H9 (cell line): ENCODE data around the gene ANAPC16. TPM values are rescaled to one million over a fixed set of nuclear protein-coding genes. Genes with fewer than 3 reads are reported as not detected.

Experiments used
- DNase-seq: peaks from one replicate; pipeline ENCODE4 v3.0.0-alpha.2; 2017
- H2AFZ ChIP-seq: one replicate; pipeline ENCODE4 v1.6.1; 2013; ENCODE audit warnings: mild to moderate bottlenecking, low read length, control low read depth, moderate library complexity
- H2AK5ac ChIP-seq: 2 replicates; pipeline ENCODE4 v1.6.1; 2013; ENCODE audit warnings: low read length, control low read depth, mixed read lengths; ENCODE audit not compliant: insufficient read length
- H2BK120ac ChIP-seq: one replicate; pipeline ENCODE4 v1.6.1; 2013; ENCODE audit warnings: low read depth, mild to moderate bottlenecking, low read length, control low read depth, inconsistent platforms; ENCODE audit not compliant: poor library complexity, severe bottlenecking
- H2BK12ac ChIP-seq: 2 replicates; pipeline ENCODE4 v1.6.1; 2013; ENCODE audit warnings: low read length, control low read depth, mixed read lengths, low read depth; ENCODE audit not compliant: insufficient read length
- H2BK15ac ChIP-seq: 2 replicates; pipeline ENCODE4 v1.6.1; 2013; ENCODE audit warnings: low read depth, low read length, control low read depth
- H2BK20ac ChIP-seq: one replicate; pipeline ENCODE4 v1.6.1; 2013; ENCODE audit warnings: low read depth, mild to moderate bottlenecking, low read length, control low read depth, inconsistent platforms; ENCODE audit not compliant: poor library complexity, severe bottlenecking
- H2BK5ac ChIP-seq: 2 replicates; pipeline ENCODE4 v1.6.1; 2013; ENCODE audit warnings: low read length, control low read depth, mixed read lengths; ENCODE audit not compliant: insufficient read length
- H3K14ac ChIP-seq: 2 replicates; pipeline ENCODE4 v1.6.1; 2013; ENCODE audit warnings: low read length, control low read depth; ENCODE audit not compliant: insufficient read depth
- H3K18ac ChIP-seq: 2 replicates; pipeline ENCODE4 v1.6.1; 2013; ENCODE audit warnings: low read depth, mild to moderate bottlenecking, mixed read lengths, low read length, control low read depth; ENCODE audit not compliant: insufficient read length
- H3K23ac ChIP-seq: 2 replicates; pipeline ENCODE4 v1.6.1; 2013; ENCODE audit warnings: low read length, control low read depth, mixed read lengths, low read depth; ENCODE audit not compliant: insufficient read length
- H3K23me2 ChIP-seq: 2 replicates; pipeline ENCODE4 v1.6.1; 2013; ENCODE audit warnings: low read depth, mild to moderate bottlenecking, mixed read lengths, low read length, control low read depth; ENCODE audit not compliant: insufficient read length, poor library complexity, severe bottlenecking
- H3K27ac ChIP-seq: 2 replicates; pipeline ENCODE4 v1.5.1; 2013; ENCODE audit warnings: low read length, control low read depth, mixed read lengths, low read depth; ENCODE audit not compliant: insufficient read length
- H3K27me3 ChIP-seq: 2 replicates; pipeline ENCODE4 v1.6.1; 2013; ENCODE audit warnings: low read length, control low read depth, inconsistent platforms; ENCODE audit not compliant: insufficient read depth
- H3K4ac ChIP-seq: 2 replicates; pipeline ENCODE4 v1.6.1; 2013; ENCODE audit warnings: low read depth, mild to moderate bottlenecking, control low read depth, inconsistent platforms, low read length, moderate library complexity
- H3K4me1 ChIP-seq: 2 replicates; pipeline ENCODE4 v1.6.1; 2013; ENCODE audit warnings: low read length, control low read depth, inconsistent platforms; ENCODE audit not compliant: insufficient read depth
- H3K4me2 ChIP-seq: 2 replicates; pipeline ENCODE4 v1.6.1; 2013; ENCODE audit warnings: low read length, control low read depth, mixed read lengths; ENCODE audit not compliant: insufficient read length, insufficient read depth
- H3K56ac ChIP-seq: 2 replicates; pipeline ENCODE4 v1.6.1; 2013; ENCODE audit warnings: low read depth, mild to moderate bottlenecking, mixed read lengths, low read length, control low read depth; ENCODE audit not compliant: insufficient read length
- H3K79me1 ChIP-seq: 2 replicates; pipeline ENCODE4 v1.6.1; 2013; ENCODE audit warnings: low read depth, mild to moderate bottlenecking, moderate library complexity, low read length, control low read depth, inconsistent platforms; ENCODE audit not compliant: insufficient read depth, poor library complexity, severe bottlenecking
- H3K79me2 ChIP-seq: 2 replicates; pipeline ENCODE4 v1.6.1; 2013; ENCODE audit warnings: low read length, control low read depth, inconsistent platforms; ENCODE audit not compliant: insufficient read depth
- H3K9ac ChIP-seq: 2 replicates; pipeline ENCODE4 v1.6.1; 2013; ENCODE audit warnings: low read length, control low read depth, mixed read lengths; ENCODE audit not compliant: insufficient read length; ENCODE audit errors: extremely low read depth
- H3K9me3 ChIP-seq: one replicate; pipeline ENCODE4 v1.6.1; 2013; ENCODE audit warnings: low read depth, low read length, inconsistent platforms; ENCODE audit not compliant: control insufficient read depth
- H3T11ph ChIP-seq: one replicate; pipeline ENCODE4 v1.6.1; 2013; ENCODE audit warnings: mild to moderate bottlenecking, low read length, control low read depth, inconsistent platforms
- H4K20me1 ChIP-seq: one replicate; pipeline ENCODE4 v1.6.1; 2013; ENCODE audit not compliant: control insufficient read depth, insufficient read length, insufficient read depth
- H4K5ac ChIP-seq: 2 replicates; pipeline ENCODE4 v1.6.1; 2013; ENCODE audit warnings: low read depth, mild to moderate bottlenecking, mixed read lengths, low read length, control low read depth; ENCODE audit not compliant: insufficient read length
- H4K8ac ChIP-seq: replicated peaks from 2 replicates; pipeline ENCODE4 v1.6.1; 2013; ENCODE audit warnings: low read length, control low read depth, mixed read lengths, low read depth; ENCODE audit not compliant: insufficient read length
- H4K91ac ChIP-seq: 2 replicates; pipeline ENCODE4 v1.6.1; 2013; ENCODE audit warnings: low read depth, mild to moderate bottlenecking, moderate library complexity, mixed read lengths, low read length, control low read depth; ENCODE audit not compliant: insufficient read length
- H3K27ac Mint-ChIP-seq, 3 experiments: 2 replicates in 2 of 3; 3 replicates in 1 of 3; pipeline ENCODE4 v1.8.0; 2020 to 2021; ENCODE audit warnings: mixed read lengths in 3 of 3, mild to moderate bottlenecking in 1 of 3, moderate library complexity in 1 of 3
- H3K27me3 Mint-ChIP-seq: 2 replicates; pipeline ENCODE4 v1.8.0; 2021; ENCODE audit warnings: low read depth, mild to moderate bottlenecking, moderate library complexity, mixed read lengths
- H3K36me3 Mint-ChIP-seq, 3 experiments: 2 replicates in 2 of 3; 3 replicates in 1 of 3; pipeline ENCODE4 v1.8.0; 2020 to 2021; ENCODE audit warnings: low read depth in 3 of 3, mixed read lengths in 3 of 3; ENCODE audit not compliant: insufficient read depth in 1 of 3
- H3K4me1 Mint-ChIP-seq, 2 experiments: 2 replicates each; pipeline ENCODE4 v1.8.0; 2020; ENCODE audit warnings: mixed read lengths in 2 of 2
- H3K4me3 Mint-ChIP-seq, 2 experiments: 2 replicates in 1 of 2; 3 replicates in 1 of 2; pipeline ENCODE4 v1.8.0; 2020 to 2021; ENCODE audit warnings: mild to moderate bottlenecking in 2 of 2, mixed read lengths in 2 of 2, moderate library complexity in 1 of 2
- H3K9me3 Mint-ChIP-seq, 2 experiments: 2 replicates in 1 of 2; 3 replicates in 1 of 2; pipeline ENCODE4 v1.8.0; 2020; ENCODE audit warnings: mild to moderate bottlenecking in 2 of 2, mixed read lengths in 2 of 2, moderate library complexity in 1 of 2
- CTCF ChIP-seq: fragments of 200-600 bp; sonication (generic); conservative IDR thresholded peaks from 3 replicates; pipeline ENCODE4 v1.8.0; 2021; ENCODE audit warnings: antibody characterized with exemption, mild to moderate bottlenecking
- WGBS: extraction: QIAGEN DNeasy Blood & Tissue Kit; methylation state at CpG from one replicate; pipeline ENCODE4 v1.1.7; 2013; ENCODE audit warnings: missing lambda C conversion rate, low lambda C conversion rate, mixed read lengths; ENCODE audit not compliant: insufficient read length; ENCODE audit errors: extremely low coverage; 5-methylcytosine and 5-hydroxymethylcytosine counted together
- total RNA-seq: library from RNA; stranded (reverse); gene quantifications from 2 replicates; pipeline ENCODE4 v1.2.1, GENCODE V29; 2021

The ANAPC16 gene
- total RNA-seq, 1 experiment from 2014 or later, result 66.6 TPM

GRCh38 chr10:72277340-72277995 lies 61.7 kb downstream of the ANAPC16 start:
- no peak for TF ChIP-seq CTCF
- no peak overlapping the region for H3T11ph ChIP-seq
- no peak overlapping the region for H3K4ac ChIP-seq
- H2BK12ac ChIP-seq, result no peak overlapping the region
- H3K4me1 Mint-ChIP-seq, result peaks cover 29 to 30% of the 10 kb centered on the region in 2 experiments
- H4K8ac ChIP-seq, result no peak overlapping the region
- no peaks in the 10 kb centered on the region for H3K27me3 ChIP-seq
- no peak overlapping the region for H3K4me2 ChIP-seq
- no peaks in the 10 kb centered on the region; the same call in 1 of the 2 replicates for H3K79me2 ChIP-seq
- H3K9me3 ChIP-seq, result no peaks in the 10 kb centered on the region
- no peaks in the 10 kb centered on the region for H3K27me3 Mint-ChIP-seq
- no peak overlapping the region for H3K23ac ChIP-seq
- no peaks in the 10 kb centered on the region; the same call in 1 of the 2 replicates for H3K4me1 ChIP-seq
- H4K91ac ChIP-seq, result no peak overlapping the region
- H3K9me3 Mint-ChIP-seq, result peaks cover 0 to 5% of the 10 kb centered on the region in 2 experiments; a peak in 1 of 5 replicates
- H2AK5ac ChIP-seq, result no peak overlapping the region
- no peak overlapping the region for H2BK5ac ChIP-seq
- no peak overlapping the region for H3K14ac ChIP-seq
- peaks cover 11 to 20% (median 20%) of the 10 kb centered on the region in 3 experiments for H3K36me3 Mint-ChIP-seq
- H2BK15ac ChIP-seq, result no peak overlapping the region
- no peak overlapping the region for H2BK120ac ChIP-seq
- H3K79me1 ChIP-seq, result no peaks in the 10 kb centered on the region
- no peak overlapping the region for H3K27ac ChIP-seq
- H4K5ac ChIP-seq, result no peak overlapping the region
- H3K18ac ChIP-seq, result no peak overlapping the region
- H3K23me2 ChIP-seq, result peaks cover 25% of the 10 kb centered on the region
- no peaks in the 10 kb centered on the region for H4K20me1 ChIP-seq
- DNase-seq, result no peak
- no peak overlapping the region for H2AFZ ChIP-seq
- H3K56ac ChIP-seq, result no peak overlapping the region
- peak overlapping the region in 1 of 3 experiments; percentile 94; a peak in 2 of 7 replicates for H3K27ac Mint-ChIP-seq
- WGBS, result no CpG with 5 or more reads among the region's 5 CpGs
- H3K4me3 Mint-ChIP-seq, result no peak overlapping the region
- no peak overlapping the region for H3K9ac ChIP-seq
- H2BK20ac ChIP-seq, result no peak overlapping the region
